HEK293 (cell line): Measurements from ENCODE around the gene TMEM145.

Experiments
- CTCF ChIA-PET: fragments of 350-600 bp; formaldehyde crosslinking; extraction: SDS; loops from one replicate; lab custom pipeline; 2021; ENCODE audit warnings: antibody characterized with exemption; lab: Yijun Ruan, JAX
- POLR2A ChIA-PET: fragments of 300-600 bp; formaldehyde crosslinking; extraction: SDS; loops from one replicate; lab custom pipeline; 2020; ENCODE audit warnings: antibody characterized with exemption, inconsistent platforms; lab: Yijun Ruan, JAX
- H3K27ac ChIP-seq: fragments of 200-500 bp; sonication (Bioruptor generic); 2 replicates; pipeline ENCODE4 v1.5.1; 2014; ENCODE audit warnings: low read depth, low read length, control low read depth, inconsistent platforms; ENCODE audit errors: extremely low read depth
- H3K36me3 ChIP-seq, 2 experiments: fragments of 200-500 bp in 1 of 2; sonication (Bioruptor generic) in 1 of 2; 1 replicate in 1 of 2; 2 replicates in 1 of 2; pipeline ENCODE4 v1.5.1; 2014 to 2017; ENCODE audit warnings: inconsistent platforms in 2 of 2, low read length in 2 of 2; ENCODE audit not compliant: control insufficient read depth in 2 of 2, insufficient read depth in 1 of 2
- H3K4me1 ChIP-seq: fragments of 200-500 bp; sonication (Bioruptor generic); 2 replicates; pipeline ENCODE4 v1.5.1; 2014; ENCODE audit warnings: mild to moderate bottlenecking, low read length, inconsistent platforms; ENCODE audit not compliant: control insufficient read depth, insufficient read depth
- H3K4me3 ChIP-seq: 2 replicates; pipeline ENCODE4 v1.5.1; 2011; ENCODE audit warnings: low read depth, mild to moderate bottlenecking, control low read depth, low read length, moderate library complexity
- H3K9me3 ChIP-seq: fragments of 200-500 bp; sonication (Bioruptor generic); 2 replicates; pipeline ENCODE4 v1.5.1; 2014; ENCODE audit warnings: low read depth, low read length, inconsistent platforms; ENCODE audit not compliant: control insufficient read depth, insufficient read depth
- GLIS1 ChIP-seq: fragments of 450-650 bp; formaldehyde crosslinking; IDR thresholded peaks from 2 replicates; pipeline ENCODE4 v1.5.1; 2016; ENCODE audit warnings: missing biosample characterization, missing genetic modification characterization
- IKZF3 ChIP-seq: fragments of 450-650 bp; IDR thresholded peaks from 2 replicates; pipeline ENCODE4 v1.5.0; 2018; ENCODE audit warnings: missing biosample characterization, mild to moderate bottlenecking, missing genetic modification characterization, moderate library complexity
- KLF10 ChIP-seq: fragments of 450-650 bp; IDR thresholded peaks from 2 replicates; pipeline ENCODE4 v1.5.1; 2018; ENCODE audit warnings: missing biosample characterization, mild to moderate bottlenecking, missing genetic modification characterization
- KLF16 ChIP-seq: fragments of 450-650 bp; formaldehyde crosslinking; IDR thresholded peaks from 2 replicates; pipeline ENCODE4 v1.5.1; 2017; ENCODE audit warnings: missing biosample characterization, missing genetic modification characterization
- KLF9 ChIP-seq: fragments of 450-650 bp; formaldehyde crosslinking; IDR thresholded peaks from 2 replicates; pipeline ENCODE4 v1.5.1; 2016; ENCODE audit warnings: missing biosample characterization, missing genetic modification characterization, low read depth
- OSR2 ChIP-seq: fragments of 450-650 bp; formaldehyde crosslinking; IDR thresholded peaks from 2 replicates; pipeline ENCODE4 v1.5.1; 2016; ENCODE audit warnings: missing biosample characterization, missing genetic modification characterization
- SALL2 ChIP-seq: fragments of 450-650 bp; formaldehyde crosslinking; IDR thresholded peaks from 2 replicates; pipeline ENCODE4 v1.5.0; 2017; ENCODE audit warnings: missing biosample characterization, mild to moderate bottlenecking, missing genetic modification characterization, borderline replicate concordance
- SP7 ChIP-seq: fragments of 450-650 bp; formaldehyde crosslinking; IDR thresholded peaks from 2 replicates; pipeline ENCODE4 v1.5.1; 2016; ENCODE audit warnings: missing biosample characterization, missing genetic modification characterization
- TRIM28 ChIP-seq: IDR thresholded peaks from 2 replicates; pipeline ENCODE4 v1.6.1; 2011; ENCODE audit warnings: low read length, control low read depth, borderline replicate concordance
- ZBTB21 ChIP-seq: fragments of 450-650 bp; formaldehyde crosslinking; IDR thresholded peaks from 2 replicates; pipeline ENCODE4 v1.5.1; 2017; ENCODE audit warnings: missing biosample characterization, missing genetic modification characterization
- ZFP69B ChIP-seq: fragments of 450-650 bp; formaldehyde crosslinking; IDR thresholded peaks from 2 replicates; pipeline ENCODE4 v1.5.1; 2016; ENCODE audit warnings: missing biosample characterization, missing genetic modification characterization
- ZNF146 ChIP-seq: fragments of 450-650 bp; formaldehyde crosslinking; IDR thresholded peaks from 2 replicates; pipeline ENCODE4 v1.5.1; 2016; ENCODE audit warnings: missing biosample characterization, missing genetic modification characterization
- ZNF175 ChIP-seq: fragments of 450-650 bp; formaldehyde crosslinking; IDR thresholded peaks from 2 replicates; pipeline ENCODE4 v1.5.1; 2016; ENCODE audit warnings: missing biosample characterization, missing genetic modification characterization
- ZNF19 ChIP-seq: fragments of 450-650 bp; formaldehyde crosslinking; IDR thresholded peaks from 2 replicates; pipeline ENCODE4; 2016; ENCODE audit warnings: missing biosample characterization, missing genetic modification characterization, low read depth
- ZNF266 ChIP-seq: fragments of 450-650 bp; formaldehyde crosslinking; IDR thresholded peaks from 2 replicates; pipeline ENCODE4 v1.5.1; 2016; ENCODE audit warnings: missing biosample characterization, missing genetic modification characterization, low read depth
- ZNF335 ChIP-seq: fragments of 450-650 bp; formaldehyde crosslinking; conservative IDR thresholded peaks from 2 replicates; pipeline ENCODE4 v1.5.1; 2016; ENCODE audit warnings: missing biosample characterization, missing genetic modification characterization
- ZNF404 ChIP-seq: fragments of 450-650 bp; formaldehyde crosslinking; IDR thresholded peaks from 2 replicates; pipeline ENCODE4 v1.5.1; 2017; ENCODE audit warnings: missing biosample characterization, missing genetic modification characterization
- ZNF501 ChIP-seq: fragments of 450-650 bp; formaldehyde crosslinking; IDR thresholded peaks from 2 replicates; pipeline ENCODE4 v1.5.1; 2016; ENCODE audit warnings: missing biosample characterization, missing genetic modification characterization
- ZNF558 ChIP-seq: fragments of 450-650 bp; formaldehyde crosslinking; IDR thresholded peaks from 2 replicates; pipeline ENCODE4 v1.5.1; 2016; ENCODE audit warnings: missing biosample characterization, missing genetic modification characterization
- ZNF623 ChIP-seq: fragments of 450-650 bp; formaldehyde crosslinking; IDR thresholded peaks from 2 replicates; pipeline ENCODE4 v1.5.1; 2016; ENCODE audit warnings: missing biosample characterization, missing genetic modification characterization
- ZNF626 ChIP-seq: fragments of 450-650 bp; sonication (Bioruptor Pico); formaldehyde crosslinking; IDR thresholded peaks from 2 replicates; pipeline ENCODE4 v1.5.1; 2018; ENCODE audit warnings: missing biosample characterization, missing genetic modification characterization, inconsistent platforms
- ZNF629 ChIP-seq: fragments of 450-650 bp; formaldehyde crosslinking; IDR thresholded peaks from 2 replicates; pipeline ENCODE4 v1.5.1; 2017; ENCODE audit warnings: missing biosample characterization, missing genetic modification characterization
- ZNF776 ChIP-seq: fragments of 450-650 bp; formaldehyde crosslinking; IDR thresholded peaks from 2 replicates; pipeline ENCODE4 v1.5.0; 2017; ENCODE audit warnings: missing biosample characterization, missing genetic modification characterization, borderline replicate concordance
- ZNF792 ChIP-seq: fragments of 450-650 bp; formaldehyde crosslinking; IDR thresholded peaks from 2 replicates; pipeline ENCODE4 v1.5.1; 2016; ENCODE audit warnings: missing biosample characterization, missing genetic modification characterization
- TF ChIP-seq, protein P1 (sequence below): fragments of 450-650 bp; formaldehyde crosslinking; IDR thresholded peaks from 2 replicates; pipeline ENCODE4 v1.5.1; 2016; ENCODE audit warnings: missing biosample characterization, missing genetic modification characterization
- TF ChIP-seq, protein P2 (sequence below): fragments of 450-650 bp; formaldehyde crosslinking; IDR thresholded peaks from 2 replicates; pipeline ENCODE4; 2016; ENCODE audit warnings: missing biosample characterization, missing genetic modification characterization
- TF ChIP-seq, protein P3 (sequence below): fragments of 450-650 bp; formaldehyde crosslinking; IDR thresholded peaks from 2 replicates; pipeline ENCODE4 v1.5.1; 2016; ENCODE audit warnings: missing biosample characterization, missing genetic modification characterization
- TF ChIP-seq, protein P4 (sequence below): fragments of 450-650 bp; formaldehyde crosslinking; IDR thresholded peaks from 2 replicates; pipeline ENCODE4 v1.5.1; 2017; ENCODE audit warnings: missing biosample characterization, missing genetic modification characterization
- TF ChIP-seq, protein P5 (sequence below): fragments of 450-650 bp; formaldehyde crosslinking; IDR thresholded peaks from 2 replicates; pipeline ENCODE4 v1.5.1; 2016; ENCODE audit warnings: missing biosample characterization, missing genetic modification characterization

The TMEM145 gene

DNA sequence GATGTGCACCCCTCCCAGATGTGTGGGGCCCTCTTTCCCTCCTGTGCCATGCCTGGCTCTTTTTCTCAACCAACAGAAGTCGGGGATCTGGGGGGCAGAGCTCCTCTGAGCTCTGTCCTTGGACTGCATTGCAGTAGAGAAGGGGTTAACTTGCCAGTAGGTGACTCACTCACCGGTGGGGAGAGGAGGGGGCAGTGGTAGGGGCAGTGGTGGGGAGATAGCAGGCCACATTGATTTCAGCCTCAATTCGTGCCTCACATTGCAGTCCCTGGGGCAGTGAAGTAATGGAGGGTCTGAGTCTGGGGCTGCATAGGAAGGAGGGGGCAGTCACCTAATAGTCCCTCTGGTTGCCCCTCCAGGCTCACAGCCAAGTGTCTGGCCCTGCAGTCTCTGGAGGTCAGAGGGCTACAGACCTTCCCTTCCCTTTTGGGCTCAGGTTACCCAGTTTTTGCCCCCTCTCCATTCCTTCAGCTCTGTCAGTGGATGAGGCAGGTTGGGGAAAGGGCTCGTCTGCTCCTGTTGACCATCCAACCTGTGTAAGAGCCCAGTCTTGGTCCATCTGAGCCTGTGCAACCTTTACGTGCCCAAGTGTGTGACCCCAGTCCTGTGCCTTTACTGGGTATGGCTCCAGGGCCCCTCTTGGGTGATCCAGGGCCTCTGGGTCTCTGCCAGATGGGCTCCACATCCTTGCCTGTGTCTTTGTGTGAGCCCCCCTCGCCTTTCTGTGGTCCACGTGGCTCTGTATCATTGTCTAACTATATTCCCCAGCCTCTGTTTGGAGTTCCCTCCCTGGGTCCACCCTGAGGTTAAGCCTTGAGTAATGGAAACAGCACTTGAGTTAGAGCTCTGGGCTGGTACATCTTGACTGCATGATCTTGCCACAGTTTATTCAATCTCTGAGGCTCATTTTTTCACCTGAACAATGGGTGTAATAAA, 31.0 kb upstream of the TMEM145 start:
- H3K9me3 ChIP-seq = no peaks in the 10 kb centered on the region
- H3K27ac ChIP-seq = peak overlapping the region; percentile 89
- ChIA-PET POLR2A (interaction anchor here (0.7 to 12.3 kb wide), 9 partner anchors 11 to 323 kb away, joined by 3 to 242 read pairs (median 4); partner anchors contain the start of genes GSK3A, PAFAH1B3, PRR19 and RABAC1), CTCF (interaction anchor here (0.6 to 7.5 kb wide), 11 partner anchors 13 to 167 kb away, joined by 3 to 276 read pairs (median 3); partner anchors contain the start of gene GSK3A)
- H3K36me3 ChIP-seq = peaks cover 0 to 5% of the 10 kb centered on the region in 2 experiments; a peak in 1 of 3 replicates
- peak overlapping the region; percentile 23 for H3K4me3 ChIP-seq
- peaks cover 57% of the 10 kb centered on the region for H3K4me1 ChIP-seq
- TF ChIP-seq ZNF335 (tag by site-specific recombination) (peak; percentile 92), IKZF3 (0 out of 2 replicates have a peak, but pooled peaks have one; percentile 10), ZFP69B (peak; percentile 71), ZNF623 (tag by site-specific recombination) (peak; percentile 6; the same call in 1 of the 2 replicates), ZNF404 (tag by site-specific recombination) (no peak), ZNF629 (tag by site-specific recombination) (peak; percentile 53; the same call in 1 of the 2 replicates), OSR2 (tag by site-specific recombination) (peak; percentile 45; the same call in 1 of the 2 replicates), KLF10 (tag by site-specific recombination) (no peak; the same call in 1 of the 2 replicates), KLF9 (0 out of 2 replicates have a peak, but pooled peaks have one; percentile 18), ZNF19 (no peak), ZNF175 (tag by site-specific recombination) (no peak), TRIM28 (no peak), ZBTB21 (tag by site-specific recombination) (peak; percentile 68; the same call in 1 of the 2 replicates), ZNF776 (tag by site-specific recombination) (no peak), SP7 (tag by site-specific recombination) (peak; percentile 70; the same call in 1 of the 2 replicates), ZNF792 (tag by site-specific recombination) (no peak), GLIS1 (tag by site-specific recombination) (peak; percentile 56), ZNF266 (tag by site-specific recombination) (no peak), SALL2 (tag by site-specific recombination) (no peak), ZNF501 (tag by site-specific recombination) (peak; percentile 36; the same call in 1 of the 2 replicates), ZNF558 (0 out of 2 replicates have a peak, but pooled peaks have one; percentile 38), ZNF626 (tag by site-specific recombination) (no peak), ZNF146 (tag by site-specific recombination) (no peak), KLF16 (tag by site-specific recombination) (peak; percentile 73; the same call in 1 of the 2 replicates)
- TF ChIP-seq, protein P1, sequence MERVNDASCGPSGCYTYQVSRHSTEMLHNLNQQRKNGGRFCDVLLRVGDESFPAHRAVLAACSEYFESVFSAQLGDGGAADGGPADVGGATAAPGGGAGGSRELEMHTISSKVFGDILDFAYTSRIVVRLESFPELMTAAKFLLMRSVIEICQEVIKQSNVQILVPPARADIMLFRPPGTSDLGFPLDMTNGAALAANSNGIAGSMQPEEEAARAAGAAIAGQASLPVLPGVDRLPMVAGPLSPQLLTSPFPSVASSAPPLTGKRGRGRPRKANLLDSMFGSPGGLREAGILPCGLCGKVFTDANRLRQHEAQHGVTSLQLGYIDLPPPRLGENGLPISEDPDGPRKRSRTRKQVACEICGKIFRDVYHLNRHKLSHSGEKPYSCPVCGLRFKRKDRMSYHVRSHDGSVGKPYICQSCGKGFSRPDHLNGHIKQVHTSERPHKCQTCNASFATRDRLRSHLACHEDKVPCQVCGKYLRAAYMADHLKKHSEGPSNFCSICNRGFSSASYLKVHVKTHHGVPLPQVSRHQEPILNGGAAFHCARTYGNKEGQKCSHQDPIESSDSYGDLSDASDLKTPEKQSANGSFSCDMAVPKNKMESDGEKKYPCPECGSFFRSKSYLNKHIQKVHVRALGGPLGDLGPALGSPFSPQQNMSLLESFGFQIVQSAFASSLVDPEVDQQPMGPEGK (tag by site-specific recombination) = peak; percentile 99
- TF ChIP-seq, protein P2, sequence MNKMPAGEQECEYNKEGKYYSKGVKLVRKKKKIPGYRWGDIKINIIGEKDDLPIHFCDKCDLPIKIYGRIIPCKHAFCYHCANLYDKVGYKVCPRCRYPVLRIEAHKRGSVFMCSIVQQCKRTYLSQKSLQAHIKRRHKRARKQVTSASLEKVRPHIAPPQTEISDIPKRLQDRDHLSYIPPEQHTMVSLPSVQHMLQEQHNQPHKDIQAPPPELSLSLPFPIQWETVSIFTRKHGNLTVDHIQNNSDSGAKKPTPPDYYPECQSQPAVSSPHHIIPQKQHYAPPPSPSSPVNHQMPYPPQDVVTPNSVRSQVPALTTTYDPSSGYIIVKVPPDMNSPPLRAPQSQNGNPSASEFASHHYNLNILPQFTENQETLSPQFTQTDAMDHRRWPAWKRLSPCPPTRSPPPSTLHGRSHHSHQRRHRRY (tag by site-specific recombination) = no peak
- TF ChIP-seq, protein P3, sequence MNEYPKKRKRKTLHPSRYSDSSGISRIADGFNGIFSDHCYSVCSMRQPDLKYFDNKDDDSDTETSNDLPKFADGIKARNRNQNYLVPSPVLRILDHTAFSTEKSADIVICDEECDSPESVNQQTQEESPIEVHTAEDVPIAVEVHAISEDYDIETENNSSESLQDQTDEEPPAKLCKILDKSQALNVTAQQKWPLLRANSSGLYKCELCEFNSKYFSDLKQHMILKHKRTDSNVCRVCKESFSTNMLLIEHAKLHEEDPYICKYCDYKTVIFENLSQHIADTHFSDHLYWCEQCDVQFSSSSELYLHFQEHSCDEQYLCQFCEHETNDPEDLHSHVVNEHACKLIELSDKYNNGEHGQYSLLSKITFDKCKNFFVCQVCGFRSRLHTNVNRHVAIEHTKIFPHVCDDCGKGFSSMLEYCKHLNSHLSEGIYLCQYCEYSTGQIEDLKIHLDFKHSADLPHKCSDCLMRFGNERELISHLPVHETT (tag by site-specific recombination) = 0 out of 2 replicates have a peak, but pooled peaks have one; percentile 44
- TF ChIP-seq, protein P4, sequence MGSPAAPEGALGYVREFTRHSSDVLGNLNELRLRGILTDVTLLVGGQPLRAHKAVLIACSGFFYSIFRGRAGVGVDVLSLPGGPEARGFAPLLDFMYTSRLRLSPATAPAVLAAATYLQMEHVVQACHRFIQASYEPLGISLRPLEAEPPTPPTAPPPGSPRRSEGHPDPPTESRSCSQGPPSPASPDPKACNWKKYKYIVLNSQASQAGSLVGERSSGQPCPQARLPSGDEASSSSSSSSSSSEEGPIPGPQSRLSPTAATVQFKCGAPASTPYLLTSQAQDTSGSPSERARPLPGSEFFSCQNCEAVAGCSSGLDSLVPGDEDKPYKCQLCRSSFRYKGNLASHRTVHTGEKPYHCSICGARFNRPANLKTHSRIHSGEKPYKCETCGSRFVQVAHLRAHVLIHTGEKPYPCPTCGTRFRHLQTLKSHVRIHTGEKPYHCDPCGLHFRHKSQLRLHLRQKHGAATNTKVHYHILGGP (tag by site-specific recombination) = no peak
- TF ChIP-seq, protein P5, sequence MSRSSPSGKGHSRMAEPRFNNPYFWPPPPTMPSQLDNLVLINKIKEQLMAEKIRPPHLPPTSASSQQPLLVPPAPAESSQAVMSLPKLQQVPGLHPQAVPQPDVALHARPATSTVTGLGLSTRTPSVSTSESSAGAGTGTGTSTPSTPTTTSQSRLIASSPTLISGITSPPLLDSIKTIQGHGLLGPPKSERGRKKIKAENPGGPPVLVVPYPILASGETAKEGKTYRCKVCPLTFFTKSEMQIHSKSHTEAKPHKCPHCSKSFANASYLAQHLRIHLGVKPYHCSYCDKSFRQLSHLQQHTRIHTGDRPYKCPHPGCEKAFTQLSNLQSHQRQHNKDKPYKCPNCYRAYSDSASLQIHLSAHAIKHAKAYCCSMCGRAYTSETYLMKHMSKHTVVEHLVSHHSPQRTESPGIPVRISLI (tag by site-specific recombination) = no peak
